ENCODE results near the gene GJA3.

The GJA3 gene

GRCh38 chr13:20151016-20151415 lies 9.8 kb downstream of the GJA3 start:
- no peak for DNase-seq (ENCODE audit: low read depth in 2 of 2)

- no peak for DNase-seq (ENCODE audit: low read depth in 2 of 2)
These were observed 10.3 kb downstream of the GJA3 start for GRCh38 chr13:20150561-20150960.

DNA sequence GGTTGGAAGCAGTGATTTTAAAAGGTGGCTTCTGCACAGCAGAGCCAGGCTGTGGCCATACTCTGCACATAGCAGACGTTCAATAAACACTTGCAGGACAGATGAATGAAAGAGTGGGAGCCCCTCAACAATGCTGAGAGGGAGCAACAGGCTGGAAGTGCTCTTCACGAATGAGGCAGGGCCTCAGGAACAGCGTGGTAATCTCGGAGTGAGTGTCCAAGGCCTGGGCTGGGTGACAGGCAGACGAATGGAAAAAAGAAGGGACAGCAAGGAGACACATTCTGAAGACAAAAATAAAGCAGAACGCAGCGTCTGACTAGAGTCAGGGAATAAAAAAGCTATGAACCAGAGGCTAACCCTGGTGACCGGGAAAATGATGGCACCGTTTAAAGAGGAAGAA lies 11.1 kb downstream of the GJA3 start:
- no peak for DNase-seq (ENCODE audit: low read depth in 2 of 2)

DNA sequence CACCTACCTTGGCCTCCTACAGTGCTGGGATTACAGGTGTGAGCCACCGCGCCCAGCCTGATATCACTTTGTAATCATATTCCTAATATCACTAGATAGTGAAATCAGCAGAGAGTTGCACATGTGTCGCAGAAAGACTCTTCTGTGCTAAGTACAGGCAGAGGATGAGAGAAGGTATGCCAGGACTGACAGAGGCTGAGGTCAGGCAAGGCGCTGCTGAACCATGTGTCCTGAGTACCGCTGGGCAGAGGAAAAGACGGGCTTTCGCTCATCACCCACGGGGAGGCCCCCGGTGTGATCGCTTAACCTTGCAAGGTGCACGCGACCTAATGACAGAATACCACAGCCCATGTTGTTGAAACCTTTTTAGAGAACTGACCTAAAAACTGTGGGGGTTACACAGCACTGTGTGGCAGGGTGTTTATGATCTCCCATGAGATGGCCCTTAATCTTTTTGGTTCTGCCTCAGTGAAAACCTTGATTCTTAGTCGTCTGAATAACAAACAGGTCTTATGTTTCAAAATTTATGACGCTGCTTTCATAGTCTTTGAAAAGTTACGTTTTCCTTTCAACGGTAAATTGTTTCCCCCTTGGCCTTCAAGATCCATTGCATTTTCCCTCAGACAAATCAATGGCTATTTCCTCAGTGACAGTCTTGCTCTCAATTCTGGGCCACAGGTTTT lies 12.2 kb downstream of the GJA3 start:
- DNase-seq (ENCODE audit: low read depth in 2 of 2), result no peak

GRCh38 chr13:20146381-20146780 lies 14.5 kb downstream of the GJA3 start:
- no peak for DNase-seq (ENCODE audit: low read depth in 2 of 2)

DNA sequence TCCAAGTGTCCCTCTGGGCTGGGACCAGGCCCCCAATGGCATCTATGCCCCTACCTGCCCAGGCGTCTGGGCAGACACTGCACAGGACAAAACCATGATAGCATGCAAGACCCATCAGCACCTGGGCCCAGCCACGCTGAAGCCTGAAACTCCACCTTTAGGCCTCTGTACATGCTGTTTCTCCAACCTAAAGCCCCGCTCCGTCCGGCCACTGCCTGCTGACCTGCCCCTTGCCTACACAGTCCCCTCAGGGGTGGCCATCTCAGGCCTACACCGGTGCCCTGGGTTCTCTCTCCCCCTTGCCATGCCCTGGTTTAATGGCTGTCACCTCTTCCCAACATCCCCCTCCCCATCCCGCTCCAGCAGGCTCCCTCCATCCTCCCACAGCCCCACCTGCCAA lies 15.3 kb downstream of the GJA3 start:
- DNase-seq (ENCODE audit: low read depth in 2 of 2), result no peak

DNA sequence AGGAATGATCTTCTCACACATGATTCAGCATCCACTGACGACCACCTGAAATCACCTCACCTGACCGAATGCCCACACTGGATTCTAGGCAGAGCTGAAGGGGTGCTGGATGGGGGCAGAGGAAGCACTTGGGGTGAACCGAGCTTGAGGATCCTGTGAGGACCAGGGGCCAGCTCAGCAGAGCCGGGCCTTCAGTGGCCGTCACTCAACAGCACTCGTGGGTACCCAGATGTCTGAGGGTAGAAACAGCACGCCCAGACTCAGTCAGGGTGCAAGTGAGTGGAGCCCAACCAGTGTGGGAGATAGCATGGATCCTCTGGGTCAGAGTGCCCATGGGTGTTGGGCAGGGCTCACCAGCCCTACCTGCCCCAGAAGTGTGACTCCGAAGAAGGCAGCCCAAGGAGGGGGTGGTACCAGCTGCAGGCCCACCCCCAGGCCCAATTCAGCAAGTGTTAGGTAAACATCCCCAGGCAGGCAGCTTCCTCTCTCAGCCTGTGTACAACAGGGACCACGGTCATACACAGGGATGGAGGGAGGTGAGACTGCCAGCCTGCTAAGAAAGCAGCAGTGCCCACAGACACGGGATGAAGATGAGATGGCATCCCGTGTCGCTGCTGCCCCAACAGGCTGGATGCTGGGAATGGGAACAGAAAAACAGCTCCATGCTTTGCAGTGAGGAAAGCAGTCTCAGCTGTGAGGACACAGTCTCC lies 16.6 kb downstream of the GJA3 start:
- no peak for DNase-seq (ENCODE audit: low read depth in 2 of 2)

- no peak for DNase-seq (ENCODE audit: low read depth in 2 of 2)
These were observed 17.8 kb downstream of the GJA3 start for GRCh38 chr13:20142927-20143480.

- no peak for DNase-seq (ENCODE audit: low read depth in 2 of 2)
These were observed 18.6 kb downstream of the GJA3 start for GRCh38 chr13:20142023-20142926.

- no peak for DNase-seq (ENCODE audit: low read depth in 2 of 2)
These were observed 19.4 kb downstream of the GJA3 start for GRCh38 chr13:20141238-20142022.

GRCh38 chr13:20140487-20140886 lies 20.4 kb downstream of the GJA3 start:
- DNase-seq (ENCODE audit: low read depth in 2 of 2), result no peak

- DNase-seq (ENCODE audit: low read depth in 2 of 2), result no peak
These were observed 23.0 kb downstream of the GJA3 start for GRCh38 chr13:20137875-20138274.

DNA sequence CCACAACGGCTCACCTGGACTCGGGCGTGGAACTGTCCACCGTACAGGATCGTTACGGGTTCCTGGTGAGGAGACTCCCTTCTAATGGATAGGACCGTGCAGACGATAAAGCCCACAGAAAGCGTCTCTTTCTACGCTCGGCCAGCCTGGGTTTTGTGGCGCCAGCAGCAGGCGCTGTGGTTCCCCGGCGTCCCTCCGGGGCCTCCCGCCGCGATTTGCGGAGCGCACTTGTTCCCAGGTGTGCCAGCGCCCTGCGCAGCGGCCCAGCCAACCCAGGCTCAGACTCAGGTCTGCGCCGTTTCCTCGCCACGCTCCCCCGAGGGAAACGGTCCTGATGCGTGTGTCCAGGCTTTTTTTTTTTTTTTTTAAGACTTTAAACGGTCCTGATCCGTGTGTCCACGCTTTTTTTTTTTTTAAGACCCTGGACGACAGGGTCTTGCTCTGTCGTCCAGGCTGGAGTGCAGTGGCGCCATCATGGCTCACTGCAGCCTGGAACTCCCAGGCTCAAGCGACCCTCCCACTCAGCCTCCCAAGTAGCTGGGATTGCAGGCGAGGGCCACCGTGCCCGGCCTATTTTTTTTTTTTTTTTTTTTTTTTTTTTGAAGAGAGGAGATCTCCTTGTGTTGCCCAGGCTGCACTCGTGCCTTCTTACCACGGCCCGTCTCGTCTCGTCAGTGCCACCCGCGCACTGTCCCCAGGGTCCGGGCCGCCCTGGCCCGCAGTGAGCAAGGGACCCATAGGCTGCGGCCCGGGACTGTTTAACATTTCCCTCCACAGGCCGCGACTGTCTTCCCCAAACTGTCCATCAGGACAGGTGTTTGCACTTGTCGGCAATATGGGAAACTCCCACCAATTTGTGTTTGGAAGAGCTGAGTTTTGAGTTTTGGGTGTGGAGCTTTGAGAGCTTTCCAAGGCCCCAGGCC lies 23.8 kb downstream of the GJA3 start:
- DNase-seq (ENCODE audit: low read depth in 2 of 2), result peak in 1 of 2 donors; percentile 24

GRCh38 chr13:20134732-20135131 lies 26.1 kb downstream of the GJA3 start:
- no peak for DNase-seq (ENCODE audit: low read depth in 2 of 2)

GRCh38 chr13:20132052-20132634 lies 28.7 kb downstream of the GJA3 start:
- no peak for DNase-seq (ENCODE audit: low read depth in 2 of 2)

- DNase-seq (ENCODE audit: low read depth in 2 of 2), result no peak
These were observed 29.6 kb downstream of the GJA3 start for GRCh38 chr13:20131057-20131832.

DNA sequence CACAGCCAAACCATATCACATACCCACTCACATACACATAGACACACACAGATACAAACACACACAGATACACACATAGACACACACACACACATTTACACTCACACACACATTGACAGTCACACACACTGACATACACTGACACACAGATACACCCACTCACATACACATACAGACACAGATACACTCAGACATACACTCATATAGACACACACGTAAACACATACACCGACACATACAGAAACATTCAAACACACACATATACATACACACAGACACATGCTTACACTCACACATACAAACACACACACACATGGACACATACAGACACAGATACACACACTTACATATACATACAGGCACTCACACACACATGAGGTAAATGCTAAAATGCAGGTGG lies 30.2 kb downstream of the GJA3 start:
- DNase-seq (ENCODE audit: low read depth in 2 of 2), result no peak

GRCh38 chr13:20130012-20130411 lies 30.8 kb downstream of the GJA3 start:
- DNase-seq (ENCODE audit: low read depth in 2 of 2), result no peak

- DNase-seq (ENCODE audit: low read depth in 2 of 2), result no peak
These were observed 31.8 kb downstream of the GJA3 start for GRCh38 chr13:20129076-20129475.

Measured in stimulated activated CD8-positive, alpha-beta memory T cell treated with anti-CD3 and anti-CD28 coated beads, Interleukin-15, amount 100 ng/mL, for 48 hours (primary cell).